Nephron (organoid): Measurements from ENCODE around the gene ACTA1.

ENCODE experiments used
- H3K27ac Mint-ChIP-seq, 3 experiments: 2 replicates each; pipeline ENCODE4 v1.8.0; 2020; ENCODE audit warnings: mixed read lengths in 3 of 3, mild to moderate bottlenecking in 2 of 3, moderate library complexity in 1 of 3
- H3K27me3 Mint-ChIP-seq: 2 replicates; pipeline ENCODE4 v1.8.0; 2021; ENCODE audit warnings: low read depth, mild to moderate bottlenecking, moderate library complexity, mixed read lengths
- H3K36me3 Mint-ChIP-seq: 2 replicates; pipeline ENCODE4 v1.8.0; 2020; ENCODE audit warnings: low read depth, mixed read lengths
- H3K4me1 Mint-ChIP-seq: 2 replicates; pipeline ENCODE4 v1.8.0; 2020; ENCODE audit warnings: mixed read lengths
- H3K4me3 Mint-ChIP-seq, 3 experiments: 2 replicates each; pipeline ENCODE4 v1.8.0; 2020; ENCODE audit warnings: mild to moderate bottlenecking in 3 of 3, mixed read lengths in 3 of 3, moderate library complexity in 2 of 3
- H3K9me3 Mint-ChIP-seq: 2 replicates; pipeline ENCODE4 v1.8.0; 2020; ENCODE audit warnings: mixed read lengths
- TF ChIP-seq, protein P1 (sequence below), 3 experiments: fragments of 200-600 bp; sonication (generic); IDR thresholded peaks; one replicate each; pipeline ENCODE4 v1.5.0; 2021; ENCODE audit warnings: antibody characterized with exemption in 3 of 3; ENCODE audit not compliant: unreplicated experiment in 3 of 3

ACTA1 gene

DNA sequence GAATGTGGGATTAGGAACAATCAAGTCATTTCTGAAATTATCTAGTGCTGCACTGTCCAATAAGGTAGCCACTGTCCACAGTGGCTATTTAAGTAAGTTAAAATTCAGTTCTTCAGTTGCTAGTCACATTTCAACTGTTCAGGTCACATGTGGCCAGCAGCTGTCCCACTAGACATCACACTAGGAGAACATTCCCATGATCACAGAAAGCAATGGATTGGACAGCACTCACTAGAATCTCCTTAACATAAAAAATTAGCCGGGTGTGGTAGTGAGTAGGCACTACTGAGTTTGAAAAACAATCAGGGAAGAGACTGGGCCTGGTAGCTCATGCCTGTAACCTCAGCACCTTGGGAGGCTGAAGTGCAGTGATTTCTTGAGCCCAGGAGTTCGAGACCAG lies 40.6 kb upstream of the ACTA1 start:
- Mint-ChIP-seq H3K9me3 (no peaks in the 10 kb centered on the region), H3K4me1 (peaks cover 3% of the 10 kb centered on the region), H3K36me3 (peaks cover 64% of the 10 kb centered on the region), H3K4me3 (no peak overlapping the region), H3K27ac (no peak overlapping the region), H3K27me3 (no peaks in the 10 kb centered on the region)
- TF ChIP-seq, protein P1, sequence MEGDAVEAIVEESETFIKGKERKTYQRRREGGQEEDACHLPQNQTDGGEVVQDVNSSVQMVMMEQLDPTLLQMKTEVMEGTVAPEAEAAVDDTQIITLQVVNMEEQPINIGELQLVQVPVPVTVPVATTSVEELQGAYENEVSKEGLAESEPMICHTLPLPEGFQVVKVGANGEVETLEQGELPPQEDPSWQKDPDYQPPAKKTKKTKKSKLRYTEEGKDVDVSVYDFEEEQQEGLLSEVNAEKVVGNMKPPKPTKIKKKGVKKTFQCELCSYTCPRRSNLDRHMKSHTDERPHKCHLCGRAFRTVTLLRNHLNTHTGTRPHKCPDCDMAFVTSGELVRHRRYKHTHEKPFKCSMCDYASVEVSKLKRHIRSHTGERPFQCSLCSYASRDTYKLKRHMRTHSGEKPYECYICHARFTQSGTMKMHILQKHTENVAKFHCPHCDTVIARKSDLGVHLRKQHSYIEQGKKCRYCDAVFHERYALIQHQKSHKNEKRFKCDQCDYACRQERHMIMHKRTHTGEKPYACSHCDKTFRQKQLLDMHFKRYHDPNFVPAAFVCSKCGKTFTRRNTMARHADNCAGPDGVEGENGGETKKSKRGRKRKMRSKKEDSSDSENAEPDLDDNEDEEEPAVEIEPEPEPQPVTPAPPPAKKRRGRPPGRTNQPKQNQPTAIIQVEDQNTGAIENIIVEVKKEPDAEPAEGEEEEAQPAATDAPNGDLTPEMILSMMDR (IDR thresholded peaks at IDR 0.05; ENCODE audit: unreplicated experiment in 3 of 3): no peak

DNA sequence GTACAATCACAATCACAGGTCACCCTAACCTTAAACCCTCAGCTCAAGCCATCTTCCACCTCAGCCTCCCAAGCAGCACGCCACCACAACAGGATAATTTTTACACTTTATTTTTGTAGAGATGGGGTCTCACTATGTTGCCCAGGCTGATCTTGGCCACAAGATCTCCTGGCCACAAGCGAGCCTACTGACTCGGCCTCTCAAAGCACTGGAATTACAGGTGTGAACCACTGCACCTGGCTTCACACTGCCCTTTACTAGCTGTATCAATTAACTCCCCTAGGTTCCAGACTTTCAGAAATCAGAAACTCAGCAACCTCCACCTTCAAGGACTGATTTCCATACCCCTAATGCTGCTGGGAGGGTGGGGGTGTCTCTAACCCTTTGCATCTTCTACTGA lies 37.3 kb upstream of the ACTA1 start:
- H3K27ac Mint-ChIP-seq: no peak overlapping the region
- H3K4me3 Mint-ChIP-seq: no peak overlapping the region
- TF ChIP-seq, protein P1 (IDR thresholded peaks at IDR 0.05; ENCODE audit: unreplicated experiment in 3 of 3): no peak
- no peaks in the 10 kb centered on the region for H3K9me3 Mint-ChIP-seq
- H3K27me3 Mint-ChIP-seq: no peaks in the 10 kb centered on the region
- H3K36me3 Mint-ChIP-seq: peaks cover 60% of the 10 kb centered on the region
- H3K4me1 Mint-ChIP-seq: peaks cover 3% of the 10 kb centered on the region

DNA sequence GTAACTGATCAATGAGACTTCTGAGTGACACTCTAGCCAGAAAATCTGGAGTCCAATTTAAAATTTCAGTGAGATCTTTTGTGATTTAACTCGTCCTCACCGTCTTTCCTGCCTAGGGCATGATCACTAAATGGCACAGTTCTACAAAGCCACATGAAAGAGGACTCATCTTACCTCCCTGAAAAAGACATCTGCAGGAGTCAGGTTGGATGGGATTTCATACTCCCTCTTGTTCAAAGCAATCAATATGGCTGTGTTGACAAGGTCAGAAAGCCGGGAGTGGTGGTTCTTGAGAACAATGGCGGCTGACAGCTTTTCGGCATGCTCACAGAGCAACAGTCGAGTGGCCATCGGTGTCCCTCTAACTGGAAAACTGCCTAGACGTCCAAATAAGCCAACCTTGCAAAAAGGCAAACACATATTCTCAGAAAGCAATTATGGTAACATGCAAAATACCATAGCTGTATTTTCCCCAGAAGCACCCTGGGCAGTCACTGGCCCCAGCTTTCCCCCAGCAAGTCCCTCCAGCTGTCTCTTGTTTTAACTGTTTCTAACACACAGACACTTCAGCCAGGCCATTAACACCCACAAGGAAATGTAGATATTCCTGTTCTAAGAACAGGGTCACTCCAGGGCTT lies 36.6 kb upstream of the ACTA1 start:
- Mint-ChIP-seq H3K27ac (no peak overlapping the region), H3K36me3 (peaks cover 55% of the 10 kb centered on the region), H3K27me3 (no peaks in the 10 kb centered on the region), H3K4me1 (peaks cover 3% of the 10 kb centered on the region), H3K9me3 (no peaks in the 10 kb centered on the region), H3K4me3 (no peak overlapping the region)
- TF ChIP-seq, protein P1 (IDR thresholded peaks at IDR 0.05; ENCODE audit: unreplicated experiment in 3 of 3): no peak

DNA sequence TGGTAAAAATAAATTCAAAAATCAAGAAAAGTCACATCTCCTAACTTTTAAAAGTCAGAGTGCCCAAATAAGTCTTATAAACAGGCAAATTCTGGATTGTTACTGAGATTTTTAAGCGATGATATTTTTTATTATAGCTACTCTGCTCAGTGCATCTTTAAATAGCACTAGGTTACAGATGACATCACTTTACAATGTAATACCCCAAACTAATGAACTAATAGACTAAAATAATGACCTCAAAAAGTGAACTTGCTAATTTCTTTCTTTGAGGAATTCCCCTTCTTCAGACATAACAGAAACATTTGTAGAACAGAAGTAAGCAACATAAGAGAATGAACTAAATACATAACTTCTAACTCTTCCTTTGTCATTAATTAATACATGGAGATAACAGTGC lies 33.0 kb upstream of the ACTA1 start:
- no peak overlapping the region for H3K27ac Mint-ChIP-seq
- TF ChIP-seq, protein P1 (IDR thresholded peaks at IDR 0.05; ENCODE audit: unreplicated experiment in 3 of 3): no peak
- H3K36me3 Mint-ChIP-seq: peaks cover 72% of the 10 kb centered on the region
- no peaks in the 10 kb centered on the region for H3K27me3 Mint-ChIP-seq
- H3K9me3 Mint-ChIP-seq: no peaks in the 10 kb centered on the region
- H3K4me1 Mint-ChIP-seq: no peaks in the 10 kb centered on the region
- no peak overlapping the region for H3K4me3 Mint-ChIP-seq

DNA sequence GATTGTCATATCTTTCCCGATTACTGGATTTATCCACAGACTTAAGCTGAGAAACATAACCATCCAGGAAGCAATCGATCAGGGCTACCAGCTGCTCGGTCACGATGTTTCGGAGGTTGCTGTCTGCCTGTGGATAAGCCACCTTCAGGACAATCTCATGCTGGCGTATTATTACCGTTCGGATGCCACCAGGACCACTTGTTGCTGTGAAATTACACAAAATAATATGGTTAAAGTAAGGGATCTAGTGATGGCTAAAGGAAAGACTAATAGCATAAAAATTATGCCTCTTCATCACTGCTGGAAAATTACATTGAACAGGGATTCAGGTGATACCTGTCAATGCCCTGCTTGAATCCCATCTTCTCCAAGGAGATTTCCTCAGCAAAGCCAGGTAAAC lies 30.8 kb upstream of the ACTA1 start:
- H3K4me1 Mint-ChIP-seq: no peaks in the 10 kb centered on the region
- H3K4me3 Mint-ChIP-seq: no peak overlapping the region
- TF ChIP-seq, protein P1 (IDR thresholded peaks at IDR 0.05; ENCODE audit: unreplicated experiment in 3 of 3): no peak
- no peaks in the 10 kb centered on the region for H3K27me3 Mint-ChIP-seq
- no peak overlapping the region for H3K27ac Mint-ChIP-seq
- peaks cover 75% of the 10 kb centered on the region for H3K36me3 Mint-ChIP-seq
- no peaks in the 10 kb centered on the region for H3K9me3 Mint-ChIP-seq

DNA sequence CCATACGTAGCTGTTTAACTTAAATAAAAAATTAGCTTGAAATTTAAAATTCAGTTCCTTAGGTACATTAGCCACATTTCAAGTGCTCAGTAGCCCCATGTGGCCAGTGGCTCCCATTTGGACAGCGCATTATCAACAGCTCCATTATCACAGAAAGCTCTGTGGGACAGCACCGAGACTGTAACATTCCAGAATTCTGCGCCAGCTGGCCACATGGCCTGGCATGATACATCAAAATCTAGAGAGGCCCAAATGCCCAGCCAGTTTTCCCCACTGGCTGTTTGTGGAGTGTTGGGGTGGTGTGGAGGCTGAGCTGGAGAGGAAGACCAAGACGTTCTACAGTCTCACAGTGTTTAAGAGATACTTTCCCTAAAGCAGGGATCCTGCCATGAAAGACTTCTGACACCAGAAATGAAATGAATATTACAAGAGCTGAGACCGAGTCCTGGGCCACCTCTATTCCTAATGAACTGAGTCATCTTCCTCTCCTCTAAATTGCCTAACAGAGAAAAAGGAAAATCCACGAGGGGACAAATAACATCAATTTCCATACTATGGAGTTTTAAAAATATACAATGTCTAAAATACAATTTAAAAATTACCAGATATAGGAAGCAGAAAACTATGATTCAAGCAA lies 27.3 kb upstream of the ACTA1 start:
- H3K27me3 Mint-ChIP-seq: no peaks in the 10 kb centered on the region
- H3K36me3 Mint-ChIP-seq: peaks cover 73% of the 10 kb centered on the region
- H3K4me1 Mint-ChIP-seq: no peaks in the 10 kb centered on the region
- H3K4me3 Mint-ChIP-seq: no peak overlapping the region
- no peak overlapping the region for H3K27ac Mint-ChIP-seq
- TF ChIP-seq, protein P1 (IDR thresholded peaks at IDR 0.05; ENCODE audit: unreplicated experiment in 3 of 3): no peak
- H3K9me3 Mint-ChIP-seq: no peaks in the 10 kb centered on the region
